GM23248 (cell line): ENCODE results near the gene GNS. TPM values are rescaled to one million over a fixed set of nuclear protein-coding genes. Genes with fewer than 3 reads are reported as not detected.
A peak's percentile ranks its signal among the peaks of the same experiment; 100 is the strongest.

ENCODE experiments used
- DNase-seq: peaks from one replicate; pipeline ENCODE4 v3.0.0-alpha.2; 2015
- H2AFZ ChIP-seq: fragments of 200-600 bp; sonication (generic); 2 replicates; pipeline ENCODE4 v1.6.1; 2016; ENCODE audit warnings: antibody characterized with exemption
- H3F3A ChIP-seq: fragments of 200-600 bp; sonication (generic); 2 replicates; pipeline ENCODE4 v1.6.1; 2016; ENCODE audit warnings: mild to moderate bottlenecking, antibody characterized with exemption, mixed run types; ENCODE audit not compliant: insufficient read depth
- H3K27ac ChIP-seq: fragments of 200-600 bp; sonication (generic); 2 replicates; pipeline ENCODE4 v1.5.1; 2016; ENCODE audit warnings: mild to moderate bottlenecking
- H3K27me3 ChIP-seq: fragments of 200-600 bp; sonication (generic); replicated peaks from 2 replicates; pipeline ENCODE4 v1.6.1; 2016; ENCODE audit warnings: mild to moderate bottlenecking; ENCODE audit not compliant: insufficient read depth
- H3K36me3 ChIP-seq: fragments of 200-600 bp; sonication (generic); 2 replicates; pipeline ENCODE4 v1.6.1; 2016; ENCODE audit warnings: low read depth, mild to moderate bottlenecking
- H3K4me1 ChIP-seq: fragments of 200-600 bp; sonication (generic); 2 replicates; pipeline ENCODE4 v1.6.1; 2016; ENCODE audit warnings: mild to moderate bottlenecking; ENCODE audit not compliant: insufficient read depth
- H3K4me2 ChIP-seq: fragments of 200-600 bp; sonication (generic); one replicate; pipeline ENCODE4 v1.6.1; 2016; ENCODE audit warnings: mild to moderate bottlenecking; ENCODE audit not compliant: unreplicated experiment
- H3K4me3 ChIP-seq: fragments of 200-600 bp; sonication (generic); 2 replicates; pipeline ENCODE4 v1.5.1; 2016; ENCODE audit warnings: mild to moderate bottlenecking
- H3K79me2 ChIP-seq: fragments of 200-600 bp; sonication (generic); 2 replicates; pipeline ENCODE4 v1.6.1; 2016; ENCODE audit warnings: mild to moderate bottlenecking; ENCODE audit not compliant: insufficient read depth
- H3K9ac ChIP-seq: fragments of 200-600 bp; sonication (generic); 2 replicates; pipeline ENCODE4 v1.6.1; 2016; ENCODE audit warnings: mild to moderate bottlenecking
- H3K9me2 ChIP-seq: fragments of 200-600 bp; sonication (generic); 2 replicates; pipeline ENCODE4 v1.6.1; 2016; ENCODE audit warnings: mixed run types, mild to moderate bottlenecking, moderate library complexity; ENCODE audit not compliant: insufficient read depth
- H3K9me3 ChIP-seq: fragments of 200-600 bp; sonication (generic); one replicate; pipeline ENCODE4 v1.6.1; 2017; ENCODE audit warnings: low read depth
- H4K20me1 ChIP-seq: fragments of 200-600 bp; sonication (generic); 2 replicates; pipeline ENCODE4 v1.6.0; 2016; ENCODE audit not compliant: insufficient read depth
- EZH2 ChIP-seq: fragments of 200-600 bp; sonication (generic); IDR thresholded peaks from 2 replicates; pipeline ENCODE4 v1.6.1; 2018; ENCODE audit warnings: antibody characterized with exemption, mild to moderate bottlenecking; ENCODE audit not compliant: insufficient read depth, poor library complexity, severe bottlenecking
- EZH2phosphoT487 ChIP-seq: fragments of 200-600 bp; sonication (generic); IDR thresholded peaks from 2 replicates; pipeline ENCODE4 v1.6.1; 2018; ENCODE audit warnings: antibody characterized with exemption, moderate library complexity, mild to moderate bottlenecking, low read depth; ENCODE audit not compliant: insufficient read depth
- WGBS, 2 experiments: methylation state at CpG; one replicate each; pipeline ENCODE4 v1.1.6; 2015 to 2017; ENCODE audit warnings: low lambda C conversion rate in 2 of 2, low coverage in 1 of 2; ENCODE audit errors: missing lambda C conversion rate in 2 of 2; 5-methylcytosine and 5-hydroxymethylcytosine counted together
- in situ Hi-C: fragments of 300-500 bp; cut with MboI; formaldehyde crosslinking; loops from 2 replicates; pipeline ENCODE4 v1.15.0; 2020
- polyA plus RNA-seq: library from polyadenylated mRNA; unstranded; fragments of >200 nt; fragmentation: Nextera tagmentation; extraction: Ambion mirVana; gene quantifications from 2 replicates; pipeline ENCODE4 v1.2.1, GENCODE V29; 2016
- total RNA-seq: library from RNA; depleted of rRNA; stranded (reverse); fragments of >200 nt; shearing (Covaris generic); gene quantifications from 2 replicates; pipeline ENCODE4 v1.2.3, GENCODE V29; 2014

Gene GNS
- total and polyA plus RNA-seq, 2 experiments from 2014 or later: 76.6 to 129 TPM

- H2AFZ ChIP-seq: 0 out of 2 replicates have a peak overlapping the region, but pooled peaks have one; percentile 0
- peaks cover 14% of the 10 kb centered on the region; the same call in 1 of the 2 replicates for H3F3A ChIP-seq
- H4K20me1 ChIP-seq: 0 out of 2 replicates have a peak, but pooled peaks cover 3% of the 10 kb centered on the region
- H3K9me3 ChIP-seq: no peaks in the 10 kb centered on the region
- TF ChIP-seq EZH2phosphoT487 (no peak), EZH2 (no peak)
- no peak overlapping the region for H3K9ac ChIP-seq
- no peak overlapping the region for H3K4me3 ChIP-seq
- peak; percentile 54 for DNase-seq
- peaks cover 22% of the 10 kb centered on the region for H3K36me3 ChIP-seq
- in situ Hi-C loops: no loop called here
- H3K27ac ChIP-seq: no peak overlapping the region
- no peaks in the 10 kb centered on the region for H3K79me2 ChIP-seq
- WGBS, 2 experiments: 72 to 77% methylated on average over 2 of the region's 2 CpGs
- no peaks in the 10 kb centered on the region for H3K27me3 ChIP-seq
- H3K4me1 ChIP-seq: peaks cover 21% of the 10 kb centered on the region
- H3K4me2 ChIP-seq: peak overlapping the region; percentile 27
- H3K9me2 ChIP-seq: no peaks in the 10 kb centered on the region
Observed at GRCh38 chr12:64746663-64747062, 12.5 kb downstream of the GNS start.

GRCh38 chr12:64745980-64746379, 13.2 kb downstream of the GNS start:
- Histone ChIP-seq H4K20me1 (no peaks in the 10 kb centered on the region), H3K9me3 (no peaks in the 10 kb centered on the region), H3K27ac (no peak overlapping the region), H3K9ac (no peak overlapping the region), H3F3A (peaks cover 14% of the 10 kb centered on the region; the same call in 1 of the 2 replicates), H3K27me3 (no peaks in the 10 kb centered on the region), H3K4me2 (no peak overlapping the region), H3K9me2 (no peaks in the 10 kb centered on the region), H2AFZ (no peak overlapping the region), H3K4me1 (peaks cover 21% of the 10 kb centered on the region), H3K79me2 (no peaks in the 10 kb centered on the region), H3K36me3 (peaks cover 22% of the 10 kb centered on the region), H3K4me3 (no peak overlapping the region)
- DNase-seq: no peak
- no peak for TF ChIP-seq EZH2phosphoT487
- no peak for TF ChIP-seq EZH2
- WGBS, 2 experiments: 96 to 100% methylated on average over 2 of the region's 2 CpGs
- in situ Hi-C loops: no loop called here

- WGBS, 2 experiments: 92 to 93% methylated on average over 7 of the region's 7 CpGs
- H3K4me3 ChIP-seq: no peak overlapping the region
- H3K27ac ChIP-seq: no peak overlapping the region
- no peaks in the 10 kb centered on the region for H4K20me1 ChIP-seq
- H3K79me2 ChIP-seq: no peaks in the 10 kb centered on the region
- TF ChIP-seq EZH2phosphoT487 (no peak), EZH2 (no peak)
- no peak overlapping the region for H2AFZ ChIP-seq
- in situ Hi-C loops: no loop called here
- no peak overlapping the region for H3K4me2 ChIP-seq
- no peak for DNase-seq
- H3K9me2 ChIP-seq: no peaks in the 10 kb centered on the region
- H3K27me3 ChIP-seq: no peaks in the 10 kb centered on the region
- no peaks in the 10 kb centered on the region for H3K9me3 ChIP-seq
- H3K36me3 ChIP-seq: peaks cover 16% of the 10 kb centered on the region
- H3K9ac ChIP-seq: no peak overlapping the region
- peaks cover 14% of the 10 kb centered on the region; the same call in 1 of the 2 replicates for H3F3A ChIP-seq
- H3K4me1 ChIP-seq: peaks cover 21% of the 10 kb centered on the region
Observed at GRCh38 chr12:64745259-64745807, 13.9 kb downstream of the GNS start.

GRCh38 chr12:64744422-64745258, 14.6 kb downstream of the GNS start:
- TF ChIP-seq EZH2: no peak
- no peak for TF ChIP-seq EZH2phosphoT487
- no peaks in the 10 kb centered on the region for H3K9me2 ChIP-seq
- H3K27me3 ChIP-seq: no peaks in the 10 kb centered on the region
- H3K4me2 ChIP-seq: peak overlapping the region; percentile 19
- H3K9ac ChIP-seq: no peak overlapping the region
- H3K9me3 ChIP-seq: no peaks in the 10 kb centered on the region
- WGBS, 2 experiments: 79 to 89% methylated on average over 5 of the region's 5 CpGs
- DNase-seq: peak; percentile 57
- H3K27ac ChIP-seq: no peak overlapping the region
- in situ Hi-C loops: no loop called here
- no peaks in the 10 kb centered on the region for H4K20me1 ChIP-seq
- peaks cover 21% of the 10 kb centered on the region for H3K4me1 ChIP-seq
- no peaks in the 10 kb centered on the region for H3K79me2 ChIP-seq
- H3K4me3 ChIP-seq: peak overlapping the region; percentile 21; the same call in 1 of the 2 replicates
- peaks cover 10% of the 10 kb centered on the region for H3K36me3 ChIP-seq
- no peak overlapping the region for H2AFZ ChIP-seq
- peaks cover 14% of the 10 kb centered on the region; the same call in 1 of the 2 replicates for H3F3A ChIP-seq
